ENCODE data around the gene KNL1. TPM values are rescaled to one million over a fixed set of nuclear protein-coding genes. Genes with fewer than 3 reads are reported as not detected.

Gene KNL1
- total and polyA plus RNA-seq, 2 donors (not counting 3 experiments of a cell fraction or from before 2014, with no cell fraction given), result 4.0 to 31.8 TPM

DNA sequence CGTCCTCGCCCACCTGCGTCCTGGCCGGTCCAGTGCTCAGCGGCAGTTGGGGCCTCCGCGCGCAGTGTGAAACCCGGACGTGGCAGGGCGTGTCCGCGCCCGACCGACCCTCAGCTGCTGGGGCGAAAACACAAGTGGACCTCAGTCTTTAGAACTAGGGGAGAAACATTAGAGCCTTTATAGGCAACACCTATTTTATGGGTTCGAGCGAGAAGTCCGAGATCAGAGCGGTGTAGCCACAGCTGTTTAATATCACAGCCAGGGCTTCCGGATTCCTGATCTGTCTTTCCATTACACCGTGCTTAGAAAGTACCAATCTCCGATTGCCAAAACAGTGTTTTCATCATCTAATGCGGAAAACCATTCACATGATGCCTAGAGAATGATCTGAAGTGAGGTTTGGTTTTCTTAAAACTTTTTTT, 101.4 kb downstream of the KNL1 start:
- FAIRE-seq (peak; percentile 56), DNase-seq (ENCODE audit: low read depth, low spot score) (peak; percentile 43)
- Histone ChIP-seq H3K27ac (ENCODE audit: insufficient read depth, low read depth, low read length) (peak overlapping the region; percentile 86), H3K9ac (replicated peaks; ENCODE audit: extremely low read depth, insufficient read depth, low read length) (peak overlapping the region; percentile 91), H3K79me2 (ENCODE audit: control insufficient read depth, insufficient read depth, low read length) (peaks cover 20% of the 10 kb centered on the region), H3K36me3 (ENCODE audit: control insufficient read depth in 2 of 2, extremely low read depth in 1 of 2, insufficient read depth in 2 of 2, low read length in 2 of 2) (peaks cover 0 to 3% of the 10 kb centered on the region in 2 experiments), H3K4me3 (replicated peaks in 1 of 3; ENCODE audit: insufficient read depth in 1 of 3, low read depth in 1 of 3, low read length in 3 of 3) (peak overlapping the region; percentile 69 to 96 (median 92)), H3K27me3 (ENCODE audit: control insufficient read depth in 2 of 2, insufficient read depth in 2 of 2, low read length in 2 of 2) (no peaks in the 10 kb centered on the region), H3K9me3 (replicated peaks; ENCODE audit: control insufficient read depth, insufficient read depth, low read length) (no peaks in the 10 kb centered on the region), H2AFZ (ENCODE audit: low read depth, low read length) (peak overlapping the region; percentile 84), H4K20me1 (replicated peaks; ENCODE audit: control insufficient read depth, extremely low read depth, insufficient read depth, low read length) (no peaks in the 10 kb centered on the region), H3K9me1 (replicated peaks; ENCODE audit: control insufficient read depth, extremely low read depth, insufficient read depth, low read length) (no peaks in the 10 kb centered on the region), H3K4me2 (ENCODE audit: insufficient read depth, low read length) (peak overlapping the region; percentile 82), H3K4me1 (ENCODE audit: control insufficient read depth, extremely low read depth, insufficient read depth, low read length) (peaks cover 13% of the 10 kb centered on the region)
- BruUV-seq (replicated peaks), result TSS peak; percentile 30
- intact Hi-C loops (cut with micrococcal nuclease) (loop anchor here (2.0 to 5.0 kb wide), 3 partner anchors 17 to 103 kb away; partner anchors contain the start of genes KNL1 and RMDN3), dilution Hi-C loops (cut with MboI; ENCODE audit: extremely low pct_ligation_motif_present, low sequenced_read_pairs) (no loop called here)
- POLR2A ChIA-PET, result interaction anchor here (0.7 kb wide), 1 partner anchor 176 kb away, joined by 3 read pairs; no protein-coding TSS in a partner anchor
- CTCF ChIA-PET, result interaction anchor here (0.9 to 2.0 kb wide), 11 partner anchors 10 to 324 kb away, joined by 3 to 10 read pairs (median 4); partner anchors contain the start of gene VPS18
- TF ChIP-seq POLR2AphosphoS5 (IDR thresholded peaks at IDR 0.05; ENCODE audit: insufficient read depth, low read depth, low read length), result no peak

DNA sequence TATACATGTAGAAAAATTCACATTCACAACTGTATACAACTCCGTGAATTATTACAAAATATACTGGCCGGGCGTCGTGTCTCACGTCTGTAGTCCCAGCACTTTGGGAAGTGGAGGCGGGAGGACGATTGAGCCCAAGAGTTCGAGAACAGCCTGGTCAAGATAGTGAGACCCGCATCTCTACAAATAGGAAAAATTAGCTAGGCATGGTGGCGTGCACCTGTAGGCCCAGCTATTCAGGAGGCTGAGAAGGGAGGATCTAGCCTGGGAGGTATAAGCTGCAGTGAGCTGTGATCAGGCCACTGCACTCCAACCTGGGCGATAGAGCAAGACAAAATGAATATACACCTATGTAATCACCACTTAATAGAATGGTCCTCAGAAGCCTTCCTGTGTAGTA, 102.2 kb downstream of the KNL1 start:
- no peak for TF ChIP-seq POLR2A (IDR thresholded peaks at IDR 0.05; ENCODE audit: low read depth, low read length)
- no peak for TF ChIP-seq JUN (IDR thresholded peaks at IDR 0.05; ENCODE audit: borderline replicate concordance, insufficient read depth, insufficient read length, low read depth)
- peak overlapping the region in 2 of 3 experiments; percentile 92 to 96 for H3K4me3 ChIP-seq (replicated peaks in 1 of 3; ENCODE audit: insufficient read depth in 1 of 3, low read depth in 1 of 3, low read length in 3 of 3)
- FAIRE-seq (no peak), DNase-seq (ENCODE audit: low read depth, low spot score) (no peak)
- H3K4me2 ChIP-seq (ENCODE audit: insufficient read depth, low read length), result peak overlapping the region; percentile 30
- H3K9ac ChIP-seq (replicated peaks; ENCODE audit: extremely low read depth, insufficient read depth, low read length), result no peak overlapping the region
- H2AFZ ChIP-seq (ENCODE audit: low read depth, low read length), result no peak overlapping the region
- dilution Hi-C loops (cut with MboI; ENCODE audit: extremely low pct_ligation_motif_present, low sequenced_read_pairs) (no loop called here), intact Hi-C loops (cut with micrococcal nuclease) (loop anchor here (5.0 kb wide), 1 partner anchor 104 kb away; the partner anchor contains the start of gene KNL1)
- H3K36me3 ChIP-seq (ENCODE audit: control insufficient read depth in 2 of 2, extremely low read depth in 1 of 2, insufficient read depth in 2 of 2, low read length in 2 of 2), result peaks cover 0 to 6% of the 10 kb centered on the region in 2 experiments
- BruUV-seq (replicated peaks), result no TSS peak
- CTCF ChIA-PET, result no interaction called here
- no peaks in the 10 kb centered on the region for H4K20me1 ChIP-seq (replicated peaks; ENCODE audit: control insufficient read depth, extremely low read depth, insufficient read depth, low read length)
- H3K27ac ChIP-seq (ENCODE audit: insufficient read depth, low read depth, low read length), result no peak overlapping the region
- H3K9me3 ChIP-seq (replicated peaks; ENCODE audit: control insufficient read depth, insufficient read depth, low read length), result no peaks in the 10 kb centered on the region
- H3K4me1 ChIP-seq (ENCODE audit: control insufficient read depth, extremely low read depth, insufficient read depth, low read length), result peaks cover 13% of the 10 kb centered on the region
- POLR2A ChIA-PET, result no interaction called here
- no peaks in the 10 kb centered on the region for H3K27me3 ChIP-seq (ENCODE audit: control insufficient read depth in 2 of 2, insufficient read depth in 2 of 2, low read length in 2 of 2)
- H3K79me2 ChIP-seq (ENCODE audit: control insufficient read depth, insufficient read depth, low read length), result peaks cover 20% of the 10 kb centered on the region
- H3K9me1 ChIP-seq (replicated peaks; ENCODE audit: control insufficient read depth, extremely low read depth, insufficient read depth, low read length), result no peaks in the 10 kb centered on the region

Measured in endothelial cell of umbilical vein (primary cell).